Measurements from ENCODE around the gene CDC25B. TPM values are rescaled to one million over a fixed set of nuclear protein-coding genes. Genes with fewer than 3 reads are reported as not detected.
A peak's percentile ranks its signal among the peaks of the same experiment; 100 is the strongest.

Gene CDC25B
- total RNA-seq, 1 experiment from 2014 or later = 223 TPM

GRCh38 chr20:3768342-3769130 is 27.6 kb upstream of the CDC25B start:
- RAD21 ChIA-PET (ENCODE audit: low non-redundant PET in 1 of 2, low total read pairs in 2 of 2, uncharacterized antibody in 2 of 2, unreplicated experiment in 2 of 2) = no interaction called here
- Histone ChIP-seq H2AFZ (ENCODE audit: low read depth, low read length, poor library complexity, severe bottlenecking) (peak overlapping the region; percentile 38), H3K4me2 (ENCODE audit: low read length) (peak overlapping the region; percentile 90), H3K27ac (ENCODE audit: low read depth, low read length) (peak overlapping the region; percentile 83), H3K36me3 (ENCODE audit: control insufficient read depth in 1 of 2, insufficient read depth in 2 of 2, low read length in 2 of 2) (peaks cover 0 to 6% of the 10 kb centered on the region in 2 experiments; a peak in 1 of 4 replicates), H3K79me2 (ENCODE audit: insufficient read depth, low read length) (peaks cover 37% of the 10 kb centered on the region), H3K27me3 (ENCODE audit: insufficient read depth, low read length) (no peaks in the 10 kb centered on the region), H3K9me3 (ENCODE audit: control insufficient read depth in 1 of 2, insufficient read depth in 1 of 2, low read depth in 1 of 2, low read length in 2 of 2) (no peaks in the 10 kb centered on the region), H4K20me1 (ENCODE audit: insufficient read depth) (no peaks in the 10 kb centered on the region), H3K4me3 (replicated peaks in 1 of 2; ENCODE audit: low read depth in 1 of 2, low read length in 2 of 2) (peak overlapping the region; percentile 81 to 84), H3K9ac (ENCODE audit: low read length) (peak overlapping the region; percentile 86), H3K9me2 (ENCODE audit: insufficient read depth) (no peaks in the 10 kb centered on the region), H3K4me1 (ENCODE audit: control insufficient read depth in 1 of 2, insufficient read depth in 2 of 2, low read length in 2 of 2) (peaks cover 12 to 36% of the 10 kb centered on the region in 2 experiments)
- BruUV-seq (replicated peaks) = TSS peak; percentile 85
- peak; percentile 52 for ATAC-seq
- peak; percentile 52 for DNase-seq (ENCODE audit: low read depth, low spot score)
- no peak for TF ChIP-seq YY1 (IDR thresholded peaks at IDR 0.05; ENCODE audit: extremely low read depth, insufficient replicate concordance, low read depth, low read length)
- TF ChIP-seq ZFX (IDR thresholded peaks at IDR 0.05) = 0 out of 2 replicates have a peak, but pooled peaks have one; percentile 19
- no peak for TF ChIP-seq POLR2AphosphoS5 (IDR thresholded peaks at IDR 0.05; ENCODE audit: low read depth, low read length)
- TF ChIP-seq SIN3A (IDR thresholded peaks at IDR 0.05; ENCODE audit: low read depth) = no peak
- TF ChIP-seq ELF1 (IDR thresholded peaks at IDR 0.05; ENCODE audit: borderline replicate concordance, low read depth) = no peak
- TF ChIP-seq ZBTB33 (IDR thresholded peaks at IDR 0.05; ENCODE audit: extremely low read depth, insufficient replicate concordance, low read length) = no peak
- TF ChIP-seq CBX3 (IDR thresholded peaks at IDR 0.05; ENCODE audit: low read depth) = no peak
- no peak for TF ChIP-seq SRF (IDR thresholded peaks at IDR 0.05; ENCODE audit: low read depth)
- peak; percentile 35 to 54 (median 45); a peak in 5 of 6 replicates for TF ChIP-seq CTCF (IDR thresholded peaks at IDR 0.05 in 2 of 3, conservative IDR thresholded peaks at IDR 0.05 in 1 of 3; ENCODE audit: borderline replicate concordance in 1 of 3, insufficient read depth in 1 of 3, low read depth in 2 of 3, low read length in 2 of 3)
- no peak for TF ChIP-seq ATF3 (IDR thresholded peaks at IDR 0.05)
- no peak for TF ChIP-seq CEBPB (IDR thresholded peaks at IDR 0.05; ENCODE audit: low read depth)
- no peak for TF ChIP-seq EZH2phosphoT487 (IDR thresholded peaks at IDR 0.05; ENCODE audit: borderline replicate concordance)
- TF ChIP-seq SP1 (IDR thresholded peaks at IDR 0.05; ENCODE audit: low read depth) = no peak
- intact Hi-C loops (cut with micrococcal nuclease) = loop anchor here (2.0 to 5.0 kb wide), 2 partner anchors 52 to 206 kb away; no protein-coding TSS in a partner anchor
- POLR2A ChIA-PET = interaction anchor here (1.3 kb wide), 1 partner anchor 13 kb away, joined by 7 read pairs; the partner anchor contains the start of gene SPEF1
- CTCF ChIA-PET = interaction anchor here (0.6 to 2.6 kb wide), 15 partner anchors 11 to 304 kb away, joined by 3 to 23 read pairs (median 6); partner anchors contain the start of genes AP5S1, CENPB and SPEF1

Data from HCT116 (cell line).